GM19455 (cell line): ENCODE data around the gene CCN5.
"Not testable (repeated sequence)": the region's sequence is repeated elsewhere in the genome, so short reads cannot be mapped to it uniquely, and the experiment has no call there.

Source experiments
- ATAC-seq: cut with Tn5 transposase; IDR thresholded peaks from one replicate; pipeline ENCODE4 v1.9.1; 2021; ENCODE audit not compliant: unreplicated experiment

CCN5 gene

GRCh38 chr20:44714701-44715498 lies at the start of gene CCN5:
TSS of gene CCN5 (plus strand) at chr20:44715369. CDS start at chr20:44715391, 22 bp downstream.
- ATAC-seq, result no peak

DNA sequence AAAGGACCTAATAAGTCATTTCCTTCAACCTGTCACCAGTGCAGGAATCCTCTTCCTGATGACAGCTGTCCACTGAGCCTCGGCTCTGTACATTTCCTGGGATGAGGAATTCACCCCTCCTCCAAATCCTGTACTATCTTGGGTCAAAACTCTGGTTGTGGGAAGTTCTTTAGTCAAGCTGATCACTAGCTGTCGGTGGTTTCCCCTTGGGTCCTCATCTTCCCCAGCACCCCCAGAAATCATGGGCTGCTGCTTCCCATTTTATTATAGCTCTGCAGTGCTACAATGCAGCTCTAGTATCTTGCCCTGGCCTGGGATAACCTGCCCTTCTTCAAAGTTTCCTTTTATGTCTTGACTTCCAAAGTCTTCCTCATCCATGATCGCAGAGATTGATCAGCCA lies 49.1 kb upstream of the CCN5 start:
- no peak for ATAC-seq

- not testable (repeated sequence) for ATAC-seq
These were observed 44.3 kb upstream of the CCN5 start for GRCh38 chr20:44670851-44671250.

- ATAC-seq, result not testable (repeated sequence)
These were observed 43.6 kb upstream of the CCN5 start for GRCh38 chr20:44671541-44671940.

DNA sequence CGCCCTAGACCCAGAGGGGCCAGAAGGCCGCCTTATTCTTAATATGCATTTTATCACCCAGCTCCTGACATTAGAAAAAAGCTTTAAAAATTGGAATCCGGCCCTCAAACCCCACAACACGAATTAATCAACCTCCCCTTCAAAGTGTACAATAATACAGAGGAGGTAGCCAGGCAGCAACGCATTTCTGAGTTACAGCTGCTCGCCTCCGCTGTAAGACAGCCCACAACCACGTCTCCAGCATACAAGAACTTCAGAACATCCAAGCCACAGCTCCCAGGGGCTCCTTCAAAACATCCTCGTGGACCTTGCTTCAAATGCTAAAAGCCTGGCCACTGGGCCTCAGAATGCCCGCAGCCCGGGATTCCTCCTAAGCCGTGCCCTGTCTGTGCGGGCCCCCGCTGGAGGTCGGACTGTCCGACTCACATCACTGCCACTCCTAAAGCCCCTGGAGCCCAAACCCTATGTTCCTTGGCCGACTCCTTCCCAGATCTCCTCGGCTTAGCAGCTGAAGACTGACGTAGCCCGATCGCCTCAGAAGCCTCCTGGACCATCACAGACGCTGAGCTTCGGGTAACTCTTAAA lies 42.8 kb upstream of the CCN5 start:
- not testable (repeated sequence) for ATAC-seq

DNA sequence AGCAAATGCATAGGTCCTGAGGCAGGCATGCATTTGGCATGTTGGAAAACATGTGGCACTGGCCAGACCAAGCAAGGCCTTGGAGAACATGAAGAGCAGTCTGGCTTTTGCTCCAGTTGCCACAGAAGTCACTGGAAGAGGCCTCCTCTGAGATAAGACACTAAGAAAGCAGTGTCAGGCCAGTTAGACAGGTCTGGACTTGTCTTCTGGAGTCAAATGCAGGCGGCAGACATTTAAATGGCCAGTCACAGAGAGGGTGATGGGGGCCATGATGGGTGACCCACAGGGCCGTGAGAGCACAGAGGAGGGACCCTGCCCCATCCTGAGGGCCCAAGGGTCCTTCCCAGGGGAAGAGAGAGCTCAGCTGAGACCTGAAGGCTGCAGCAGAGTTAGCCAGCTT lies 36.9 kb upstream of the CCN5 start:
- no peak for ATAC-seq

DNA sequence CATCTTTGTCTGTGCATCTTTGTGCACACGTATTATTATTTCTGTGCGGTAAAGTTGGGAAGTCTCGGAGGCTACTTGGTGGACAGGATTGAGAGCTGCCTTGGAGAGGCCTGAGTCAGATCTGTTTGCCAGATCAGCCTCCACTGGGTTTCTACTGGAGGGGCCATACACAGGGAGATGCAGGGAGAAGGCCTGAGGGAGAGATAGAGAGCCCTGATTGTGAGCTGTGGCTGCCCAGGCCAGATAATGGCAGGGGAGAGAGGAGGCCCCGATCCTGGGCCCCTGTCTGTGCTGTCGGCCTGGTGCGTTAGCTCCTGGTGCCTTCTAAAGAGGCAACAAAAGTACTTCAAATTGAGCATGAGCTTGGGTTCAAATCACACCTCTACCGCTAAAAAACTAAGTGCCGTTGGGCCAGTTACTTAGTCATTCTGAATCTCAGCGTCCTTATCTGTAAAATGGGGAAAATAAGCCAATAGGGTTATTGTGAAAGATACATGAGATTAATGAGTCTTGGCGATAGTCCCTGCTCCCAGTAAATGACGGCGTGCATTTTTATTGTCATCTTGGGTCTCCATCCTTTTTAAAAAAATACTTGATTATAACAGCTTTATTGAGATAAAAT lies 36.1 kb upstream of the CCN5 start:
- no peak for ATAC-seq

- ATAC-seq, result no peak
These were observed 33.2 kb upstream of the CCN5 start for GRCh38 chr20:44681796-44682566.

- ATAC-seq, result peak; percentile 57
These were observed 31.7 kb upstream of the CCN5 start for GRCh38 chr20:44683263-44684046.

DNA sequence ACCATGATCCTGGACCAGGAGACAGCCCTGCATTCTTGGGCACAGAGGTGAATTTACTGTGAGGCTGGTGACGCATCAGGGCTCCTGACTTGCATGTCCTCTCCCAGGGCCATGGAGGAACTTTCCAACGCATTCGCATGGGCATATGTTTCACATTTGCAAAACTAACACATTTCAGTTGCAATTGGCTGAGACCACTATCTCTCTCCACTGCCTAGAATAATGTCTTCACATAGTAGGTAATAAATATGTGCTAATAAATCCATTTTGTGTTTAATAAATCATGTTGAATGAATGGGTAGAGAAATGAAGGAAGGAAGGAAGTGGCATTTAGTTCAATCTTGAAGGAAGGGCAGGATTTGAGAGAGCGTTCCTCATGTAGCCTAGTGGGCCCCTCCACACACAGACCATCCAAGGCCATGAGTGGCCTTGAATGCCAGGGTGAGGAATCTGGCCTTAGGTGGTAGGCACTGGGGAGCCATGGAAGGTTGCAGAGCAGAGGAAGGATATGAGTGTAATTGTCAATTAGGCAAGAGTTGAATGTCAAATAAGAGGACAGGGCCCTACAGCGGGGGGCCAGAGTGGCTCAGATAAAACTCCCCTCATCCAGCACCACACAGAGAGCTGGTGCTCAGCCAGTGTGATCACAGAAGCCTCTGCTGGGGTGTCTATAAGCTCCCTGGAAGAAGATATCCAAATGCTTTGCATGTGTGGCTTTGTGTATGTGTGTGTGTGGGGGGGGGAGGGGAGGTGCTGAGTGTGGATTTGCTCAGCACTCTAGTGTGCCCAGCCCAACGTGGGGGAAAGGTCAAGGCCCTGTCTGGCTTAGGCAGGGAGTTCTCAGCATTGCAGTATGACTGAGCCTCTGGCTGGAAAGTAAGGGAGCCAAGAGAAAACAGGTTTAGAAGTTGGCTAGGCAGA lies 30.9 kb upstream of the CCN5 start:
- no peak for ATAC-seq

DNA sequence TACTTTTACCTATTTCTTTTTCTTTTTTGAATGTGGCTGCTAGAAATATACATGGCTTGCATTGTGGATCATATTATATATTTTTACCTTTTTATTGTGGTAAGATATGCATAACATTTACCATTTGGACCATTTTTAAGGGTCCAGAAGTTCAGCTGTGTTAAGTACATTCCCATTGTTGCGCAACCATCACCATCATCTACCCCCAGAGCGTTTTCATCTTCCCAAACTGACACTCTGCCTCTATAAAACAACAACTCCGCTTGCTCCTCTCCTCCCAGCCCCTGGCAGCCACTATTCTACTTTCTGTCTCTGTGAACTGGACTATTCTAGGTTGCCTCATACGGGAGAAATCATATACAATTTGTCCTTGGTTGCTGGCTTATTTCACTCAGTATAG lies 28.2 kb upstream of the CCN5 start:
- no peak for ATAC-seq

GRCh38 chr20:44688053-44688625 lies 27.0 kb upstream of the CCN5 start:
- no peak for ATAC-seq

DNA sequence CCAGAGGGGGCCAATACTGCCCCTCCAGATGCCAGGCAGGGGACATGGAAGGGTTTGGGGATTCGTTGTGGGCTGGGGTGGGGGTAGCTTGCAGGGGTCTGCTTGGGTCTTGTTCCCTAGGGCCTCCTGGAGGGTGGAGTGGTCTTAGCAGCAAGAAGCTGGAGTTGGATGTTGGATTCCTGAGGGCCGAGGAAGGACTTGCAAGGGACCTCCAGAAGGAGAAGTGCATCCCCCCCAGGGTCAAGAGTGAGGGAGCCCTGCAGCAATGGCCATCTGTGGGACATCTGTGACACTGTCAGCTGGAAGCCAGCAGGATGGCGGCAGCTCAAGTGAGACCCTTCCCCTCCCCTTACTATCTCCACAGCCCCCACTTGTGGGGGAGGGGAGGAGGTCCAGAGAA lies 25.4 kb upstream of the CCN5 start:
- ATAC-seq, result no peak

- no peak for ATAC-seq
These were observed 24.3 kb upstream of the CCN5 start for GRCh38 chr20:44690781-44691423.

- no peak for ATAC-seq
These were observed 23.4 kb upstream of the CCN5 start for GRCh38 chr20:44691424-44692423.

GRCh38 chr20:44692932-44693480 lies 22.2 kb upstream of the CCN5 start:
- no peak for ATAC-seq

DNA sequence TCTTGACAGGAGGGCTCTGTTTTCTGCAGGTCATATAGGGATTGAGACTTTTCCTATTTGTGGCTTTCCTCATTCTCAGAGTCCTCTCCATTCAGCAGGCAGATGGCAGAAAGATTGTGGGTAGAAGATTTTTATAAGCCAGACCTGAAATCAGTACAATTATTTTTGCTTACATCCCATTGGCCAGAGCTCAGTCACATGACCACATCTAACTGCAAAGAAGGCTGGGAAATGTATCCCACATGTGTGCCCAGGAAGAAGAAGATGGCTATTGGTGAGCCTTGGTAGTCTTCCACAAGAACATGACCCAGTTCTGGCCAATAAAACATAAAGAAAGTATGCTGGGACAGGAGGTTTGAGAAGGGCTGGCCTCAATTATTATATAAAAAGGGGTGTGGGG lies 21.5 kb upstream of the CCN5 start:
- no peak for ATAC-seq
